ENCODE measurements around the gene FAM111A. TPM values are rescaled to one million over a fixed set of nuclear protein-coding genes. Genes with fewer than 3 reads are reported as not detected.

The FAM111A gene
- total and polyA plus RNA-seq, 9 of the 15 experiments (the other 6 are each of a cell fraction or from before 2014, with no cell fraction given) = 14.8 to 30.6 (median 20.1) TPM

DNA sequence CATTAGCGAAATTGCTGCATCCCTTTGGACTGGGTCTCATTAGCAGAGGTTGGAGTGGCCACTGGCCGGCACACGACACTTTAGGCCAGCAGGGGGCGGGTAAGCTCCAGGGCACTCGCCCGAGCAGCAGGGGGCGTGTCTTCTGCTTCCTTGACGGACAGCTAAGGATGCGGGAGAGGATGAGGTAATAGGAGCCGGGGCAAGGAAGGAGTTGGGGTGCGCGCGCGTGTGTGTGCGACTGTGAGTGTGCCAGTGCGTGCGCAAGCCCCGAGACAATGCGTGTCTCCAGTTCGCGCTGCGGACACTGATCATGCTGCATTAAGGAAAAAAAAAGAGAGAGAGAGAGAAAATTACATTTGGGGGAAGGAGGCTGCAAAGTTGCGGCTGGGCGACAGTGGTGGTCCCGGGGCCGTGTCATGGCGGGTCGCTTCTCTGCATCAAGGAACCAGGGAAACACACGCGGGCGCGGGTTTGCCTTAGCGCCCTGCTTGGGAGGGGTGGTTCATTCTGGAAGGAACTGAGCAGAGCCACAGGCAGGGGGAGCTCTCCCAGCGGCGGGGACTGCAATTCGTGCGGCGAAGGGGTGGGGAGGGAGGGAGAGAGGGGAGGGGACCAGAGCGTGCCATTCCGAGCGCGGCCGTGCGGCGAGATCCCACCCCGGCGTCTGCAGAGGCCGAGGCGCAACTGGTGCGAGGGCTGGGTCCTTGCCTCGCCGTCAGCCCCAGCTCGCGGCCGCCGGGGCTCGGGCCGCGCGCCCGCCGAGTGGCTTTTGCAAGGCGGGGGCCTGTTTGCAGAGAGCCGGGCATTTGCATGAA is 29.1 kb downstream of the FAM111A start, which contains the start of gene DTX4 (continued):
- TF ChIP-seq, protein P1, sequence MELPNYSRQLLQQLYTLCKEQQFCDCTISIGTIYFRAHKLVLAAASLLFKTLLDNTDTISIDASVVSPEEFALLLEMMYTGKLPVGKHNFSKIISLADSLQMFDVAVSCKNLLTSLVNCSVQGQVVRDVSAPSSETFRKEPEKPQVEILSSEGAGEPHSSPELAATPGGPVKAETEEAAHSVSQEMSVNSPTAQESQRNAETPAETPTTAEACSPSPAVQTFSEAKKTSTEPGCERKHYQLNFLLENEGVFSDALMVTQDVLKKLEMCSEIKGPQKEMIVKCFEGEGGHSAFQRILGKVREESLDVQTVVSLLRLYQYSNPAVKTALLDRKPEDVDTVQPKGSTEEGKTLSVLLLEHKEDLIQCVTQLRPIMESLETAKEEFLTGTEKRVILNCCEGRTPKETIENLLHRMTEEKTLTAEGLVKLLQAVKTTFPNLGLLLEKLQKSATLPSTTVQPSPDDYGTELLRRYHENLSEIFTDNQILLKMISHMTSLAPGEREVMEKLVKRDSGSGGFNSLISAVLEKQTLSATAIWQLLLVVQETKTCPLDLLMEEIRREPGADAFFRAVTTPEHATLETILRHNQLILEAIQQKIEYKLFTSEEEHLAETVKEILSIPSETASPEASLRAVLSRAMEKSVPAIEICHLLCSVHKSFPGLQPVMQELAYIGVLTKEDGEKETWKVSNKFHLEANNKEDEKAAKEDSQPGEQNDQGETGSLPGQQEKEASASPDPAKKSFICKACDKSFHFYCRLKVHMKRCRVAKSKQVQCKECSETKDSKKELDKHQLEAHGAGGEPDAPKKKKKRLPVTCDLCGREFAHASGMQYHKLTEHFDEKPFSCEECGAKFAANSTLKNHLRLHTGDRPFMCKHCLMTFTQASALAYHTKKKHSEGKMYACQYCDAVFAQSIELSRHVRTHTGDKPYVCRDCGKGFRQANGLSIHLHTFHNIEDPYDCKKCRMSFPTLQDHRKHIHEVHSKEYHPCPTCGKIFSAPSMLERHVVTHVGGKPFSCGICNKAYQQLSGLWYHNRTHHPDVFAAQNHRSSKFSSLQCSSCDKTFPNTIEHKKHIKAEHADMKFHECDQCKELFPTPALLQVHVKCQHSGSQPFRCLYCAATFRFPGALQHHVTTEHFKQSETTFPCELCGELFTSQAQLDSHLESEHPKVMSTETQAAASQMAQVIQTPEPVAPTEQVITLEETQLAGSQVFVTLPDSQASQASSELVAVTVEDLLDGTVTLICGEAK (IDR thresholded peaks at IDR 0.05) = peak; percentile 46; the same call in 1 of the 2 replicates
- TF ChIP-seq, protein P1 (CRISPR knock-in tag; IDR thresholded peaks at IDR 0.05) = no peak
- TF ChIP-seq, protein P2, sequence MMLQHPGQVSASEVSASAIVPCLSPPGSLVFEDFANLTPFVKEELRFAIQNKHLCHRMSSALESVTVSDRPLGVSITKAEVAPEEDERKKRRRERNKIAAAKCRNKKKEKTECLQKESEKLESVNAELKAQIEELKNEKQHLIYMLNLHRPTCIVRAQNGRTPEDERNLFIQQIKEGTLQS (IDR thresholded peaks at IDR 0.05) = peak; percentile 84
- TF ChIP-seq, protein P2 (CRISPR knock-in tag; conservative IDR thresholded peaks at IDR 0.05) = no peak
- TF ChIP-seq RFX7 (CRISPR knock-in tag; IDR thresholded peaks at IDR 0.05) (no peak), FOSL1 (tag; conservative IDR thresholded peaks at IDR 0.05) (no peak), SIN3B (IDR thresholded peaks at IDR 0.05; ENCODE audit: low read depth) (no peak), ZKSCAN3 (CRISPR knock-in tag; IDR thresholded peaks at IDR 0.05) (no peak), YY1 (IDR thresholded peaks at IDR 0.05; ENCODE audit: borderline replicate concordance in 1 of 3, control insufficient read depth in 1 of 3, extremely low read depth in 1 of 3, insufficient read depth in 3 of 3, insufficient read length in 1 of 3, insufficient replicate concordance in 2 of 3, low read depth in 1 of 3, low read length in 2 of 3) (no peak), ZNF224 (CRISPR knock-in tag; IDR thresholded peaks at IDR 0.05) (no peak), ZNF41 (CRISPR knock-in tag; conservative IDR thresholded peaks at IDR 0.05) (no peak), EGR1 (conservative IDR thresholded peaks at IDR 0.05) (no peak)
- TF ChIP-seq, protein P3, sequence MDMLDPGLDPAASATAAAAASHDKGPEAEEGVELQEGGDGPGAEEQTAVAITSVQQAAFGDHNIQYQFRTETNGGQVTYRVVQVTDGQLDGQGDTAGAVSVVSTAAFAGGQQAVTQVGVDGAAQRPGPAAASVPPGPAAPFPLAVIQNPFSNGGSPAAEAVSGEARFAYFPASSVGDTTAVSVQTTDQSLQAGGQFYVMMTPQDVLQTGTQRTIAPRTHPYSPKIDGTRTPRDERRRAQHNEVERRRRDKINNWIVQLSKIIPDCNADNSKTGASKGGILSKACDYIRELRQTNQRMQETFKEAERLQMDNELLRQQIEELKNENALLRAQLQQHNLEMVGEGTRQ (CRISPR knock-in tag; IDR thresholded peaks at IDR 0.05) = no peak
